GM21717 (cell line): ENCODE results near the gene ARHGAP10.
A peak's percentile ranks its signal among the peaks of the same experiment; 100 is the strongest.

Experiments used
- ATAC-seq: cut with Tn5 transposase; IDR thresholded peaks from one replicate; pipeline ENCODE4 v1.9.1; 2021; ENCODE audit warnings: mild to moderate bottlenecking, moderate library complexity; ENCODE audit not compliant: unreplicated experiment

Gene ARHGAP10

DNA sequence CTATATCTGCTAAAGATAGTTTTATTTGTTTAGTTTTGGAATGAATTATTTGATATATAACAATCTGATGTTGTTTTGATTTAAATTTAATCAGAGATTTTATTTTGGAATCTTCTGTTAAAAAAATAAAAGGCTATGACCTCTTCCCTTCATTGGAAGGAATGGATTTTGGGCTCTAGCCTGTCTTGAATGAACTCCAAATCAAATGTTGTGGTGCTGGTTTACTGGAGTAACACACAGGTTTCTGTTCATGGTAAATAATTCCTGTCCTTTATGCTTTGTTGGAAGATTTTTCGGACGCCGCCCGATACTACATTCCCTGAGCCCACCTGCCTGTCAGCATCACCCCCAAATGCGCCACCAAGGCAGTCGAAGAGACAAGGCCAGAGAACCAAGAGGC is 291.1 kb downstream of the ARHGAP10 start:
- ATAC-seq, result no peak

DNA sequence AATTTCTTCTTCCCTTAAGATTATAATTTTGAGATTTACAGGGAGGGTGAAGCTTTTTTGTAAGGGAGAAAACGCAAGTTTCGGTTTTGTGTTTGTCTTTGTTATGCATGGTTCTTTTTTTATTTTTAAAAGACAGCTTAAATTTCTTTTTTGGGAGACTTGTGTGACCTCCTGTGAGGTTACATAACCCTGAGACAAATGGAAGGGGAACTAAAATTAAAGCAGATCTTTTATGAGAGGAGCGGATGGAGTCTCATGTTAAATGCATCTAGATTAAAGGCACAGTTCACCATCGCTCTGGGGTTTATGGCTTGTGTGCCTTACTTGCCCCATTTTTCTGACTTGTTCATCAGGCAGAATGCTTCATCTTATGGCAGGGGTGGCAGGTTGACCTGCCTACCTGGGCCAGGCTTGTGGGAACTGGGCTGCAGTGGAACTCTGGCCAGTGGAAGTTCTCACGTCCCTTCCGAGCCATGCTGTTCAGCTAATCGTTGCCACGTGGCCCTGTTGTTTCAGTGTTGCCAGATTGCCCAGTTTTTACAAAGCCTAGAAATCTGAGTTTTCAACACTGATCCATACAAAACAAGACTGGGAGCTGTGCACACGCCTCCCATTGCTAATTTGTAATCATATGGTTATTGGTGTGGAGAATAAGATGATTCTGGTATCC is 291.8 kb downstream of the ARHGAP10 start:
- ATAC-seq, result no peak

DNA sequence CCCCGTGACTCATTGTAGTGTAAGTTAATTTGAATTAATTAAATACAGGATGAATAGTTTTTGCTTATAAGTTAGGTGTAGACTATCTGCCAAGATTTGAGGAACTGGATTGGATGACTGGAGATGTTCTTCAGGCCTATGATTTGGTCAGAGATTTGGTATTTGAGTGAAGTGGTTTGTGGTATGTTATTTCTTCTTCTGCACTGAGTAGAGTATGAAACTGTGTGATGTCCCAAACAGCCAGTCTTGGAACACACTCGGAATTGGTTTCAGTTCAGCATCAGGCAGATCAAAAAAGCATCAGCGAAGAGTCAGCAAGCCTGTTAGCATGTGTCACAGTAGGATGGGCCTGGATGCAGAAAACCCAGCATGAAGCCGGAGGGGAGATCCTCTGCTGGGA is 294.1 kb downstream of the ARHGAP10 start:
- no peak for ATAC-seq

DNA sequence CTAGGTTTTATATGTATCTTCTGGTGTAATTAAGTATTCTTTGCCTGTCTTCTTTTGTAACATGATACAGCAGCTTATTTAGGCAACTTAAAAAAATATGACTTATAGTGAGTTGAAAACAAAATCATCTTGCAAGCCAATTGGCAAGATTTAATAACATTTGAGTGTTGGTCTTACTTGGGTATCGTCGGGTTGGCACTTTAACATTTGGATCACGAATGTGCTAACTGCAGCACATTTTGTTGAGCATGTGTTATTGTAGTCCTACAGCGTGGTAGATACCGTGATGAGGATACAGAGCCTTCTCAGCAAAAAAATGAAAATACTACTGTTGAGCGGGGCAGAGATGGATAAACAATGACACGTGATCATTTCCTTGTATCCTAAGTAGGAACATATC is 295.3 kb downstream of the ARHGAP10 start:
- no peak for ATAC-seq

DNA sequence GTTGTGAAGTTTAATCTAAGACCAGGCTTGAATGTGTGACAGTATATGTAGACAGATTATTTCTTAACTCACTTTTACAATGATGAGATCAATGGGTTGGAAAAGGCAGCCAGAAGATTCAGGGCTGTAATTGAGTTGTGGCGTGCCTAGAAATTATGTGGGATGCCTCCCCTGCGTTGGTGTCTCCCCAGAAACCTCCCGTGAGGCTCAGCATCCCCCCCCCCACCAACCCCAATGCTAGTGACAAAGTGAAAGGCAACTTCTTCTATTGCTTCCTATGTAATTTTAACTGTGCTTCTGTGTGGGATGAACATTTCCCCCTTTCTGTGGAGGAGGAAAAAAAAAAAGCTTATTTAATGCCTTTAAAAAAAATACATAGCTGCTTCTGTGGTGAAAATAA is 297.9 kb downstream of the ARHGAP10 start:
- ATAC-seq, result no peak

DNA sequence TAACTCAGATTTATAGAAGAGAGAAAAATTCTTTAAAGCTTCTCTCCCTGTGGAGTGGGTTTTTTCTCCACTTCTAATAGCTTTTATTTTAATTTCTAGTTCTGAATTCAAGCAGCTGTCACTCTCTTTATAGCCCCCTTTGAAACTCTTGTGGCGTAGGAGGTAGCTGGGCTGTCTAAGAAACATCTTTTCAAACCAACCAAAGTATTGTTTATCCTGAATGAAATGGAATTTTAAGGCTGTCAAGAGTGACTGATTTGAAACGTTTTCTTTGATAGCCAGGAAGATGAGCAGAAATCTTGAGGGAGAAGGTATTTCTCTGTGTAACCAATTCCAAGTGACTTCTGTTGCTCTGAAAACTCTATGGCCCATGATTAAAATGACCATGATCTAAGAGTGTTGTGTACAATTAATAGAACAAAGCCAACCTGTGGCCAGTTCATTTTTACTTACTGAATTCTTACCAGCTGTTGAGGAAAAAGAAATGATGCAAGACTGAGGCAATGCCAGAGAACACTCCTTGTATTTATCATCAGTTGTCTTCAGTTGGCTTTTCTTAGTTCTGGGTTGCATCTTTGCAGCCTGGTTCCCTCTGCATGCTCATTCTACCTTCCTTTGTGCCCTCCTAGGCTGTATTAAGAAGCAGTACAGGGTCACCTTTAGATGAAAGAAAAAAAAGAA is 298.4 kb downstream of the ARHGAP10 start:
- ATAC-seq, result no peak

DNA sequence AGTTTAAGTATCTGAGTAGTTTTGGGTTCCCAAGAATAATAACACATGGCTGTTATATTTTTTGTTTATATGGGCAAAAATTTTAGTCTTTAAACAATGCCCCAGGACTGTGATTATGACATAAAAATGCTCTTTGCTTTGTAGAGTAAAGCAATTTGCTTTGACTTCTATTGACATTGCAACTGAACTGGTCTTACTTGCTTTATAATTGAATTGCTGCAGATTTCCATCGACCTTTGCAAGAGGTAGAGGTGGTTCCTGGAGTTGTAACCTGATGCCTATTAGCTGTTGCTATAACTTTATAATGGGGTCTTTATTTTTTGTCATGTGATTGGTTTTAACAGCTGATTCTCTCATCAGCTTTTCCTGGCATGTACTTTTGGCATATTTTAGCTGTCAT is 302.9 kb downstream of the ARHGAP10 start:
- no peak for ATAC-seq

DNA sequence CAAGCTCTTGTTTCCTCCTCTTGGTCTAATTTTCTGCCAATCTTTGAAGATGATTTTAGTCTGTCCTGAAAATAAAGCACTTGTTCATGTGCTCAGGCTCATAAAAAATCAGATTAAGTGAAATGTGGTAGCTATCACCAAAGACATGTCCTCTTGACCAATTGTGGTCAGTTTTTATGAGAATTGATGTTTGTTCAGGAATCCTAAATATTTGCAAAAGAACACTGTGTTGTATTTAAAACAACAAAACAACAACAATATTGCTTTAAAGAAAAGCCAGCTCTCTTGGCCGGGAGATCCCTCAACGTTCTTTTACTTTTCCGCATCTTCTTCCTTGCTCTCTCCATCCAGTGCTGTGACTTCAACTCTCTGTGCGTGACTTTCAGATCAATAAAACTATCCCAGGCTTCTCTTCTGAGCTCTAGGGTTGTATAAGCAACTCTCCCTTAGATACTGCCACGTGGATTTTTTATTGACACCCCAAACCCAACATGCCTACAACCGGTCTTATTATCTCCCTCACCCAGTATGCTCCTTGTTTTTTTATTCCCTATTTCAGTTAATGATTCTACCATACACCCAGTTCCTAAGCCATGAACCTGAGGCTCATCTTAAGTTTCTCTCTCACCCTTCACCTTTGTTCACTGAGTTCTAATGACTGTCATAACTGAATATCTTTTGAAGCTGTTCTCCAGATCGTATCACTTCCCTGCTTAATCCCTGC is 309.9 kb downstream of the ARHGAP10 start:
- no peak for ATAC-seq

DNA sequence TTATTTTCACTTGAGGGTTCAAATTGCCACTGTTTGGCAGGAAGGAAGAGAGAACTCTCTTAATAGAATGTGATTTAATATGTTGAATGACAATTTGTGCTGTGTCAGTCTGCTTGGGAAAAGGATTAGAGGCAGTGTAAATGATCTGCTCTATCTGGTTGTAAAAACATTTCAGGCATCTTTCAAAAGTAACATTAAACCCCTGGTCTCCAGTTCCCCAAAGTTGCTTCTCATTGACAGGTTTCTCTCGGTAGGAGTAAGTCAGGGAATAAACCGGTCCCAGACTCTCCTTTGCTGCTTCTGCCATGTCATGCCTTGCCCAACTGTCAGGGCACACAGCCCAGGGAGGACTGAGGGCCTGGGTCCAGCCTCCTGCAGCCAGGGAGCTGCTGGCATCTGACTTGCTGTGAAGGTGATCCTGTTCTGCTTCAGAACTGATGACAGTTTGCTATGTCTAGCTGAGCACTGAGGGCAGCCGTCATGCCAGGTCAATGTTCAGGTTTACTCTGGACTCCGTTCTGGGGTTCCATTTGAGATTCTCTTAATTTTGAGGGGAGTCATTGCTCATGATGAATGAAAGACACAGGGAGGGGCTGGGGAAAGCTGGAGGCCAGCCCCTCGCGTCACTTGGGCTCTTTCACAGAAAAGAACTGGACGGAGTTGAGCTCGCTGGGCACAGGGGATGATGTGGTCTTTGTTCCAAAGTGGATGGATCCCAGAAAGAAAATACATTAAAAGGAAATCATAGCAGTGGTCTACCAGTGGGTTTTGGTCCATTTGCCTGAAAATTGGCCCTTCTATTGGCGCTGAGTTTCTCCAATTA is 312.4 kb downstream of the ARHGAP10 start:
- ATAC-seq, result no peak

DNA sequence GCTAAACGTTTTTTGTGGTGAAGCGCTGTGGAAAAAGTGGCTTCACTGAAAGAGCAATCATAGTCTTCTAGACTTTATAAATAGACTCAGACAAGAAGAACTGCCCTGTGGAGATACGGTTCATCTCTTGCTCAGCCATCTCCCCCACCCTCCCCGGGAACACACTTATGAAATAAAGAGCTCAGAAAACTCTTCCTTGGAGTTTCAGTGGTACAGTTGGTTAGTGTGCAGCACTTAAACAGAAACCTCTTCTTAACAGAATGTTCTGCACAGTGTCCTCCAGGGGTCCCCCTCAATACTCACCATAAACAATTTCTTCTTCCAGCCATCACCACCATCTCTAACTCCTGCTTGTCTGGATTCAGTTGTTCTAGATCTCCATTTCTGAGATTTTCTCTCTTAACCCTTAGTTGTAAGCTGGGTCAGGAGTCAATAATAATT is 313.0 kb downstream of the ARHGAP10 start:
- ATAC-seq, result peak; percentile 96

DNA sequence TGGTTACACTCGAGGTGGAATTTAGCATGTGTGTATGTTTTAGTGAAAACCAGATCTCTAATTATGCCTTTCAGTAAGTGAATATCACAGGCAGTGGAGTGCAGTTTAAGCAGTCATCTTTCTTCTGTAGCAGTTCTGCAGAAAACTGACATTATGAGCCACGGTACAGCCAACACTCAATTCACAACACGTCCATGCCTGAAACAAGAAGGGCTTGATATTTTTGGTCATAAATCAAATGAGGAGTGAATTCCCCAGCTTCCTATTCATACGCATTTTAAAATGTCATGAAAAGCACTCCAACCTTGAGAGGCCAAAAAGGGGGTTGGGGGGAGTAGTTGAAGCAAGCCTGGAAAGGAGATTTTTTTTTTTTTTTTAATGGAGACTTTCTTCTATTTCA is 316.7 kb downstream of the ARHGAP10 start:
- ATAC-seq, result no peak

DNA sequence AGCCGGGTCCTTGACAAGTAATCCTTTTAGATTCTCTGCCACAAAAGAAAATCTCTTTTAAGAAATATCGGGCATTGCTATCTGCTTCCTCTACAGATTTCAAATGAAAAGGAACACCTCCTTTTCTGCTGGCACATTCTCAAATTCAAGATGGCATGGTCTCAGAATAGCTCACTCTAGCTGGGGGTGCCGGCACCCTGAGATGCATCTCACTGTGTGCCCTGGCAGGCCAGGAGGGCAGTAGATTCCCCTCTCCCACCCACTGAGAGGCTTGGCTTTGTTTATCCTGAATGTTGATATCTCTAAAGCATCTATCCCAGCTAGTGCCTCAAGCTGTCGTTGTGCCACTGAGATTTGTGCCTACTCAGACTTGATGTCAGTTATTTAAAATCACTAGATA is 319.5 kb downstream of the ARHGAP10 start:
- no peak for ATAC-seq

DNA sequence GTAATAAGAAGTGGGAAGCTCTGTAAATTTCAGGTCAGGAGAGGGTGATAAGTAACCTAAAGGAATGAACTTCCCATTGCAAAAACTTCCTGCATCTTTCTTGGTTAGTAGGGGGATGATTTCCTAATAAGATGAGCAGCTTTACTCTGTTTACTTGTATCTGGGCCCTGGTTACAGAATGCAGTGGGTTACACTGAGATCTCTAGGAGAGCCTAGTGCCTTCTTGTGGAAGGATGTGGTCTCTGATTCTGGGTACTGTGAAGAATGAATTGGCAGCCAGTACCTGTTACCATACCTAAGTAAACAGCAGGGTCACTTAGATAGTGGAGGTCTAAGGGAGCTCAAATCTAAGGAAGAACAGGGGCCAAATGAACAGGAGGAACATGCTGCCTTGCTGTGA is 320.6 kb downstream of the ARHGAP10 start:
- no peak for ATAC-seq

DNA sequence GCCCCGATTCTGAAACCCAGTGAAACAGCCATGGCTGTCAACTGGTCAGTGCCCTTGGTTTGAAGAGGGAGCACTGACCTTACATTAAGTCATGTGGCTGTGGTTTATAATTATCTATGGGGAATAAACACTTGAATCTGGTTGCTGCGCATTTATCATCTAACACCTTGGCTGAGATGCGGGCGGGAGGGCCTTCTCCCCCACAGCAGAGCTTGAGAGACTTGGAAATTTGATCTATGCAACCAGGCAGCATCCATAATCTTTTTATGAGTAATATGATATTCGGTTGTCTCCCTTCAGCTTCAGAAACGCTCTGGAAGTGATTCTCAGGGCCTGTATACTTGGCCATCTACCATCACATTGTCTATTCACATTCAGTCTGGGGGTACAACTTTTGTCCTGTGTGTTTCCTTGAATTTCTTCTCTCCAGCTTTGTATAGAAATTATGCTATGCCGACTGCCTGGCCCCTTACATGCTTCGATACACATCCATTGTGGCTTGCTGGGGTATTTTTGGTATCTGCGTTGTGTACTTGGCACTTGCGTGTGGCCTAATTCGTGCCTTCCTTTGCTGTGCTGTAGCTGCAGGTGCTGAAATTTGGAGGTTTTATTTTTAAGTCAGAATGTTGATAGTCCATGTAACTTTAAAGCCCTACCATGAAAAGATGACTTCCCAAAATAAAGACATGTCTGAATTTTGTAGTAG is 321.6 kb downstream of the ARHGAP10 start:
- no peak for ATAC-seq

DNA sequence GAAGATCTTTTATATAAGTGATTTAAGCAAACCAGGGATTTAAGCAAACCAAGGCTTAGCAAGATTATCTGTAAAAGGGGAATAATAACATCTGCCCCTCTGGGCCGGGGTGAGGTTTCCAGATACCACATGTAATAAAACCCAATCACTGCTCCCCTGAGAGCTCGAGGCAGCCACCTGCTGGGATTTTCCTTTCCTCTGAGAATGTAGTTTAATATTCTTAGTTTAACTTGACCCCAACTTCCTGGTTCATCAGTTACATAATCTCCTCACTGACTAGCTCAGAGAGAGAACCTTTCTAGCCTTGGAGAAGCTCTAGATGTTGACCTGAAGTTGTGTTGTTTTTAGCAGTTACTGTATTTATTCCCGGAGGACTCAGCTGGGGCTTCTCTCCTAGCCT is 322.4 kb downstream of the ARHGAP10 start:
- no peak for ATAC-seq

DNA sequence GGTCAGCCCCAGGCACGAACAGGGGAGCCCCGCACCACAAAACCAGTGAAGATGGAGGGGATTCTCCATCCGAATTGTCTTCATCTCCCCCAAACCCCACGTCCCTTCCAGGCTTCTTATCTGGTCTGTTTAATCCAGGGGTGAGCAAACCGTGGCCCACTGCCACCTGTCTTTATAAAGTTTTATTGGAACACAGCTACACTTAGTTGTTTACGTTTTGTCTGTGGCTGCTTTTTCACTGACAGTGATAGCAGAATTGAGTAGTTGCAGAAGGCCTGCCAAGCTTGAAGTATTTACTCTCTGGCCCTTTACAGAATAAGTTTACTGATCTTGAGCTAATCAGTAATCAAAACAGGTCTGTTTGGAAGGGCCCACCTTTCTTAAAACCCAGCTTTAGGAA is 324.0 kb downstream of the ARHGAP10 start:
- no peak for ATAC-seq

DNA sequence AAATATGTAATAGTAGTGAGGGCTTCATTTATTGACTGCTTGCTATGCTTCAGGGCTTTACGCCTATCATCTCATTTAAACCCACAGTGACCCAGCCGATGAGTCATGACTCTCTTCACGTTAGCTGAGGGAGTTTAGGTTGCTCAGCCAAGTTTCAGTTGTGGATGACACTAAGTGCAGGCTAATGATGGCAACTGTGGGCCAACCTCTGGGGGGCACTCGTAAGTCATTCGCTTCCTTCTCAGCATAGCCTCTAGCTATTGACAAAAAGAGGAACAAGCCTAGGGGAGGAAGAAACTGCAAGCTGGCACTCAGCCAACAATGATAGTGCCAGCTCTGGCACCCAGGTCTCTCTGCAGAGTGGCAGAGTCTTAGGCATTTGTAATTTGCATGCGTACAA is 325.0 kb downstream of the ARHGAP10 start:
- peak; percentile 97 for ATAC-seq

DNA sequence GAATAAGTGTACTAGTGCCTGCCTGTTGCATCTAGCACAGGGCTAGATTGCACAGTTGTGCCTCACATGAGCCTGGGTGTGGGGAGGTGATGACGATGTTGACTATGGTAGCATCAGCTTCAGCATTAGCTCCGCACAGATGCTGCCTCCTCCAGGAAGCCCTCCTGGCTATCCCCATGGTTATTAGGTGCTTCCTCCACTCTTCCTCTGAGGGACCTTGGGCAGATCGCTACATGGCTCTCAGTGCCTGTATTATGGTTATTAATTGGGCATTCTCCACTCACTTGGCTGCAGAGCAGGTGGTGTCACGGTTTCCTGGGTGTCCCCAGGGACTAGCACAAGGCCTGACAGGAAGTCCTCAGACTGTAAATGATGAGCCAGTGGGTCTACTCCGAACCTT is 325.6 kb downstream of the ARHGAP10 start:
- ATAC-seq, result peak; percentile 31

DNA sequence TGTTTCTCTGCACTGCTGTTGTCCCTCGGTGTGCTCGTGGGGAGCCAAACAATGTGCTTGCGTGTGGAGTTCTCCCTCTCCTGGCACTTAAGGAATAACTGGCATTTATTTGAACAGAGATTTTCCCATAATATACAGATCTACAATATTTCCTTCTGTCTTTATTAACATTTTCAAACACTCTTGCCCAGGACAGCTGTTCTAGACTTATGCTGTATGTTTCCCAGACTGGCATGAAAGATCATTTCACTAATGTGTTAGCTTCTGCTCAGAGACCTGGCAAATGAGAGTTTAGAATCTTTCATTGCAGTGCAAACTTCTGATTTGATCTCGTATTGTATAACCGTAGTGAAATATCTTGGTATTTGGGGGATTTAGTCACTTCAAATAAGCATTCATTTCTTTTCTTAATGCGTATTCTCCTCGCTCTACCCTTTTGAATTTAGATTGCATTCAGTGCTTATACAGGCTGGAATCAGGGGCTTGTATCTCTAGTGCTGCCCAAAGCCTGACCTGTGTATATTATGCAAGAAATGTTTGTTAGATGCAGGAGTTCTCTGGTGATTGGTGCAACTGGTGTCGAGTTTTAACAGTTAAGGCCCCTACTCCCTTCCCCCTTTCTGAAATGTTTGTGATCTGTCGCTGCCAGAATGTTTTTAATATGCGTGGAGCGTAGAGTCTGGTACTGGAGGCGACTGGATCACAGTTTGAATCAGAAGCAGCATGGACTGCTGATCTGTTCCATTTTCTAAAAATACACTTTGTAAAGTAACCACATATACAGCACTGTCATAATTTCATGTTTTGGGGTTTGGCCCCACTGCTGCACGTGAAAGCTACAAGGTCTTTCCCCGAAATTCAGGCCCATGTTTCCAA is 326.3 kb downstream of the ARHGAP10 start:
- no peak for ATAC-seq
